ENCODE results near the gene SENP5. TPM values are rescaled to one million over a fixed set of nuclear protein-coding genes. Genes with fewer than 3 reads are reported as not detected.

SENP5 gene
- total and polyA plus RNA-seq, 2 experiments from 2014 or later = 16.8 to 37.9 TPM

- no peak overlapping the region for H2AFZ ChIP-seq
- H3K27ac ChIP-seq = no peak overlapping the region
- H3K4me2 ChIP-seq = no peak overlapping the region
- H3K4me3 ChIP-seq = no peak overlapping the region
- H4K20me1 ChIP-seq (ENCODE audit: insufficient read depth, poor library complexity, severe bottlenecking) = peaks cover 15% of the 10 kb centered on the region
- H3K27me3 ChIP-seq = no peaks in the 10 kb centered on the region
- DNase-seq (ENCODE audit: low spot score) = no peak
- WGBS (ENCODE audit: low lambda C conversion rate, missing lambda C conversion rate) = 96% methylated on average over 4 of the region's 4 CpGs
- no peak for TF ChIP-seq EZH2phosphoT487 (IDR thresholded peaks at IDR 0.05; ENCODE audit: low read depth, severe bottlenecking, unreplicated experiment)
- no peak for TF ChIP-seq EZH2 (IDR thresholded peaks at IDR 0.05; ENCODE audit: borderline replicate concordance)
- TF ChIP-seq CTCF (IDR thresholded peaks at IDR 0.05; ENCODE audit: poor library complexity) = no peak
- peaks cover 97% of the 10 kb centered on the region for H3K79me2 ChIP-seq
- H3K4me1 ChIP-seq (ENCODE audit: insufficient read depth) = no peaks in the 10 kb centered on the region
- H3K9me3 ChIP-seq (ENCODE audit: low read depth) = no peaks in the 10 kb centered on the region
- no peaks in the 10 kb centered on the region for H3K9me2 ChIP-seq (replicated peaks; ENCODE audit: insufficient read depth)
- H3K36me3 ChIP-seq (replicated peaks; ENCODE audit: insufficient read depth, low read depth) = no peaks in the 10 kb centered on the region
Measured at GRCh38 chr3:196883361-196883760, 15.6 kb downstream of the SENP5 start.

GRCh38 chr3:196886144-196886543, 18.4 kb downstream of the SENP5 start:
- H3K27me3 ChIP-seq = no peaks in the 10 kb centered on the region
- H3K4me1 ChIP-seq (ENCODE audit: insufficient read depth) = no peaks in the 10 kb centered on the region
- no peaks in the 10 kb centered on the region for H3K9me3 ChIP-seq (ENCODE audit: low read depth)
- H3K27ac ChIP-seq = no peak overlapping the region
- no peak overlapping the region for H2AFZ ChIP-seq
- no peak for DNase-seq (ENCODE audit: low spot score)
- H3K36me3 ChIP-seq (replicated peaks; ENCODE audit: insufficient read depth, low read depth) = no peaks in the 10 kb centered on the region
- H3K79me2 ChIP-seq = peaks cover 94% of the 10 kb centered on the region
- H3K4me2 ChIP-seq = no peak overlapping the region
- peaks cover 7% of the 10 kb centered on the region for H4K20me1 ChIP-seq (ENCODE audit: insufficient read depth, poor library complexity, severe bottlenecking)
- TF ChIP-seq EZH2phosphoT487 (IDR thresholded peaks at IDR 0.05; ENCODE audit: low read depth, severe bottlenecking, unreplicated experiment) = no peak
- TF ChIP-seq EZH2 (IDR thresholded peaks at IDR 0.05; ENCODE audit: borderline replicate concordance) = no peak
- no peak for TF ChIP-seq CTCF (IDR thresholded peaks at IDR 0.05; ENCODE audit: poor library complexity)
- WGBS (ENCODE audit: low lambda C conversion rate, missing lambda C conversion rate) = 84% methylated on average over 4 of the region's 4 CpGs
- no peak overlapping the region for H3K4me3 ChIP-seq
- no peaks in the 10 kb centered on the region for H3K9me2 ChIP-seq (replicated peaks; ENCODE audit: insufficient read depth)

GRCh38 chr3:196889844-196890708, 22.4 kb downstream of the SENP5 start:
- H3K4me1 ChIP-seq (ENCODE audit: insufficient read depth) = no peaks in the 10 kb centered on the region
- no peaks in the 10 kb centered on the region for H3K9me2 ChIP-seq (replicated peaks; ENCODE audit: insufficient read depth)
- H3K9me3 ChIP-seq (ENCODE audit: low read depth) = no peaks in the 10 kb centered on the region
- peaks cover 4% of the 10 kb centered on the region for H4K20me1 ChIP-seq (ENCODE audit: insufficient read depth, poor library complexity, severe bottlenecking)
- no peak overlapping the region for H2AFZ ChIP-seq
- TF ChIP-seq EZH2 (IDR thresholded peaks at IDR 0.05; ENCODE audit: borderline replicate concordance) = no peak
- no peak for TF ChIP-seq EZH2phosphoT487 (IDR thresholded peaks at IDR 0.05; ENCODE audit: low read depth, severe bottlenecking, unreplicated experiment)
- WGBS (ENCODE audit: low lambda C conversion rate, missing lambda C conversion rate) = 95% methylated on average over 6 of the region's 6 CpGs
- H3K4me3 ChIP-seq = no peak overlapping the region
- H3K36me3 ChIP-seq (replicated peaks; ENCODE audit: insufficient read depth, low read depth) = no peaks in the 10 kb centered on the region
- H3K4me2 ChIP-seq = no peak overlapping the region
- peaks cover 91% of the 10 kb centered on the region for H3K79me2 ChIP-seq
- no peak overlapping the region for H3K27ac ChIP-seq
- no peak for DNase-seq (ENCODE audit: low spot score)
- H3K27me3 ChIP-seq = no peaks in the 10 kb centered on the region

- H3K4me3 ChIP-seq = no peak overlapping the region
- H4K20me1 ChIP-seq (ENCODE audit: insufficient read depth, poor library complexity, severe bottlenecking) = peaks cover 3% of the 10 kb centered on the region
- H2AFZ ChIP-seq = no peak overlapping the region
- H3K27me3 ChIP-seq = no peaks in the 10 kb centered on the region
- no peaks in the 10 kb centered on the region for H3K4me1 ChIP-seq (ENCODE audit: insufficient read depth)
- TF ChIP-seq EZH2phosphoT487 (IDR thresholded peaks at IDR 0.05; ENCODE audit: low read depth, severe bottlenecking, unreplicated experiment) = no peak
- no peak for TF ChIP-seq CTCF (IDR thresholded peaks at IDR 0.05; ENCODE audit: poor library complexity)
- no peak for TF ChIP-seq EZH2 (IDR thresholded peaks at IDR 0.05; ENCODE audit: borderline replicate concordance)
- H3K4me2 ChIP-seq = no peak overlapping the region
- DNase-seq (ENCODE audit: low spot score) = no peak
- WGBS (ENCODE audit: low lambda C conversion rate, missing lambda C conversion rate) = 93% methylated on average over 11 of the region's 13 CpGs
- no peaks in the 10 kb centered on the region for H3K36me3 ChIP-seq (replicated peaks; ENCODE audit: insufficient read depth, low read depth)
- H3K9me2 ChIP-seq (replicated peaks; ENCODE audit: insufficient read depth) = no peaks in the 10 kb centered on the region
- no peak overlapping the region for H3K27ac ChIP-seq
- peaks cover 67% of the 10 kb centered on the region for H3K79me2 ChIP-seq
- H3K9me3 ChIP-seq (ENCODE audit: low read depth) = no peaks in the 10 kb centered on the region
Measured at GRCh38 chr3:196894557-196895295, 27.0 kb downstream of the SENP5 start.
